ENCODE data around the gene AXL. TPM values are rescaled to one million over a fixed set of nuclear protein-coding genes. Genes with fewer than 3 reads are reported as not detected.

Gene AXL
- total and polyA plus RNA-seq, 2 of the 13 experiments (the other 11 are each of a cell fraction or from before 2014, with no cell fraction given) = 0.71 to 5.9 TPM

GRCh38 chr19:41263850-41264580 lies 45.0 kb downstream of the AXL start, which contains the start of gene HNRNPUL1 (continued):
- TF ChIP-seq ZBTB40 (IDR thresholded peaks at IDR 0.05) (no peak), ZBTB40 (CRISPR knock-in tag; IDR thresholded peaks at IDR 0.05) (peak; percentile 81), ELF3 (CRISPR knock-in tag; IDR thresholded peaks at IDR 0.05) (peak; percentile 73), HOXA5 (CRISPR knock-in tag; IDR thresholded peaks at IDR 0.05) (no peak), ZNF558 (CRISPR knock-in tag; IDR thresholded peaks at IDR 0.05; ENCODE audit: borderline replicate concordance) (peak; percentile 78; the same call in 1 of the 2 replicates), IRF2 (CRISPR knock-in tag; IDR thresholded peaks at IDR 0.05) (peak; percentile 49; the same call in 1 of the 2 replicates), BRD4 (CRISPR knock-in tag; IDR thresholded peaks at IDR 0.05) (peak; percentile 96), ZNF816 (CRISPR knock-in tag; IDR thresholded peaks at IDR 0.05; ENCODE audit: borderline replicate concordance) (no peak; the same call in 1 of the 2 replicates), ZNF431 (CRISPR knock-in tag; IDR thresholded peaks at IDR 0.05; ENCODE audit: borderline replicate concordance, low read depth) (no peak), TBL1XR1 (IDR thresholded peaks at IDR 0.05; ENCODE audit: borderline replicate concordance, low read length, partially characterized antibody) (no peak), ZNF3 (CRISPR knock-in tag; IDR thresholded peaks at IDR 0.05) (no peak), POLR2A (IDR thresholded peaks at IDR 0.05; ENCODE audit: insufficient read depth in 1 of 2, low read depth in 2 of 2, low read length in 2 of 2) (peak in 1 of 2 experiments; percentile 25; a peak in 3 of 4 replicates), ZNF382 (CRISPR knock-in tag; IDR thresholded peaks at IDR 0.05; ENCODE audit: borderline replicate concordance) (no peak), PHF8 (CRISPR knock-in tag; IDR thresholded peaks at IDR 0.05) (peak; percentile 91), ZNF570 (CRISPR knock-in tag; IDR thresholded peaks at IDR 0.05; ENCODE audit: borderline replicate concordance) (no peak), ZNF451 (CRISPR knock-in tag; IDR thresholded peaks at IDR 0.05) (no peak; the same call in 1 of the 2 replicates), ZNF367 (CRISPR knock-in tag; IDR thresholded peaks at IDR 0.05; ENCODE audit: borderline replicate concordance) (no peak), ZNF550 (CRISPR knock-in tag; IDR thresholded peaks at IDR 0.05; ENCODE audit: borderline replicate concordance) (no peak), ZNF713 (CRISPR knock-in tag; IDR thresholded peaks at IDR 0.05) (no peak), POLR2AphosphoS2 (IDR thresholded peaks at IDR 0.05; ENCODE audit: low read depth, low read length) (no peak), ZGPAT (CRISPR knock-in tag; IDR thresholded peaks at IDR 0.05) (peak; percentile 75; the same call in 1 of the 2 replicates)

All from HepG2 (cell line).